Measurements from ENCODE around the gene SLC22A4.

SLC22A4 gene

GRCh38 chr5:132262882-132263547 is 31.2 kb upstream of the SLC22A4 start:
- DNase-seq = no peak

- no peak for DNase-seq
These were observed 30.5 kb upstream of the SLC22A4 start for GRCh38 chr5:132263548-132264261.

DNA sequence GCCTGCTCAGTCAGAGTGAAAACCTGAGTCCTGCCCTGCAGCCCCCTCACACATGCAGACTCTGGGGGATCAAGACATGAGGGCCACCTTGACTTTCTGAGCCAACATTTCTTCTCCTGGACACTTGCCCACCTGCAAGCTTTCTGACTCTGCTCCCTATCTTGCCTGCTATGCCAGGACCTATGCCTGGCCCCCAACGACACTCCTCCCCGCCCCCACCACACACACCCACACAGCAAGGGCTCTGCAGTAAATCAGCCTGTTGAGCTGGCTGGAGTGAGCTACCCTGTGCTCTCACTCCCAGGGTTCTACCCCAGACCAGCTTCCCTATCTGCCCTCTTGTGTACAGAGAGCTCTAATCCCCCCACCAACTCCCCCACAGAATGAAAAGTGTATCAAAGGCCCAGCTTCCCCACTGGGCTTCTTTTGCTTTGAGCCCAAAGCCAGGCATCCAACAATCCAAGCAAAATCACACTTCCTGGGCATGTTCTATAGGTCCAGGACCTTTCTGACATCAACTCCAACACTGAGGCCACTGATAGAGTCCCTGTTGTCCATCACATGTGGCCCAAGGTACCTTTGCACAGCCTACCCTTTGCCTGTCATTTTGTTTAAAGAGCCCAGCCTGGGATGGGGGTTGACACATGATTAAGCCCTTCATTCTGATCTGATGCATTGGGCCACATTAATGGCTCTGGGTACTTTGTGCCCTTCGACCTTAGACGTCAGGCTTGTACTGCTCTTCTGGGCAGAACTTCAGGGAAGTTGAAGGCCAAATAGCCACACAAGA is 29.5 kb upstream of the SLC22A4 start:
- no peak for DNase-seq

DNA sequence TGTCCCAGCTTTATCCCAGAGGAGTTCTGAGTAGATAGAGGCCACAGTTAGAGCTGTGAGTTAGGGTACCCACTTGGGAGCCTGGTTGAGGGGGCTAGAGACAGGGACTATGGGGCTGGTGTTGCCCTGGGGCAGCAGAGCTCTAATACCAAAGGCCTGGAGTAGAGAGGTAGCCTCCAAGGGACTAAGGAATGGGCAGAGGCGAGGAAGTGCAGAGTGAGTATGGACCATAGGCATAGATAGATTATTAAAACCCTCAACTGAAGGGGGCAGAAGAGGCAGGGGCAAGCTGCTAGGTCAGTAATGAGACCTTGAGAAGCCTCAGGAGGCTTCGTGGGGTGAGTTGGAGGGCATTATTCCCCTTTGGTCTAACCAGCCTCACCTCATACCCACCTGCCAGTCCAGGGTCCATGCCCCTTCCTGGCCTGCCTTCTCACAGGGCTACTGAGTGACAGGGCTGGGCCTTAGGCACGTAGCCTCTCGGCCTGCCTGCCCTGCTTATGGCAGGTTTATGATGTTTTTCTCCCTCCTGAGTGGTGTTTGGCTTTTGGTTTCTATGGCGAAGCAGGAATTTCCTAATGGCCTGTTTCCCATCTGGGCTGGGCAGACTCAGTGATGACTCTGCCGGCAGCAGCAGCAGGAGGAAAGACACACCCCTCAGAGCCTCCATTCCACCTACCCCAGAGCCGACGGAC is 28.7 kb upstream of the SLC22A4 start:
- no peak for DNase-seq

GRCh38 chr5:132266031-132266835 is 28.0 kb upstream of the SLC22A4 start:
- DNase-seq = no peak

DNA sequence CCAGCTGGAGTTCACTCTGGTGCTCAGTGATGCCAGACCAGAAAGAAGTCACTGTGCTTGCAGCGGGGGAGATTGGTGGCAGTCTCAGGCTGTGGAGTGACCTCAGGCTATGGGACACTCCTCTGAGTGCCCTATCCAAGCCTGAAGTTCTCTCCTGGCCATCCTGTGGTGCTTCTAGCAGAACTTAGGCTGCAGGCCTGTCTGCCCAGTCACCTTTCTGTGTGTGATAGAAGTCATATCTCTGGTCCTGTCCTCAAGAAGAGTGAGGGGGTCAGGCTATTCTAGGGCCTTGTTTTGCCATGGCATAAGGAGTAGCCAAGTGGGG is 27.4 kb upstream of the SLC22A4 start:
- no peak for DNase-seq

DNA sequence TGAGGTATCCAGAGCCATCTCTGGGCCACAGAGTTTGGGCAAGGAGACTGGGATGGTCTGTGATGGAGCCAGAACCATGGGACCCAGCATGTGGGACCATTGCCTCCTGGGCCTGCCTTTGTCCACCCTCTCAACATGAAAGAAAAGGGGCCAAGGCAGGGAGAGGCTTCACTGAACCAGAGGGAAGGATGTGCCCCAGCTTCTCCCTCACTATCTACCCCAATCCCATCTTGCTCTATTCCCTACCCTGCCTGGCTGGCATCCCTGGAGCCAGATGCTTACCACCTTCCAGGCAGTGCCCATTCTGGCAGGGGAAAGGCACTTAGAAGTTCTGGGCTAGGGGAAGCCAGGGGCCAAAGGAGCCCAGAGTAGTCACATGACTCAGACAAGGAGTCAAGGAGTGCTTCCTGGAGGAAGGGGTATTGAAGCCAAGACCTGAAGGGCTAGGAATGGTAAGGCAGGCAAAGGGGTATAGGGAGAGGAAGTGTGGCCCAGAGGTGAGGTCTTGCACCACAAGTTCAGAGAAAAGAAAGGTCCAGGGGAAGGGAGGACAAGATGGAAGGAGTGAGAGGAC is 26.9 kb upstream of the SLC22A4 start:
- DNase-seq = no peak

- DNase-seq = no peak
These were observed 26.0 kb upstream of the SLC22A4 start for GRCh38 chr5:132267931-132268768.

- no peak for DNase-seq
These were observed 25.2 kb upstream of the SLC22A4 start for GRCh38 chr5:132268769-132269551.

DNA sequence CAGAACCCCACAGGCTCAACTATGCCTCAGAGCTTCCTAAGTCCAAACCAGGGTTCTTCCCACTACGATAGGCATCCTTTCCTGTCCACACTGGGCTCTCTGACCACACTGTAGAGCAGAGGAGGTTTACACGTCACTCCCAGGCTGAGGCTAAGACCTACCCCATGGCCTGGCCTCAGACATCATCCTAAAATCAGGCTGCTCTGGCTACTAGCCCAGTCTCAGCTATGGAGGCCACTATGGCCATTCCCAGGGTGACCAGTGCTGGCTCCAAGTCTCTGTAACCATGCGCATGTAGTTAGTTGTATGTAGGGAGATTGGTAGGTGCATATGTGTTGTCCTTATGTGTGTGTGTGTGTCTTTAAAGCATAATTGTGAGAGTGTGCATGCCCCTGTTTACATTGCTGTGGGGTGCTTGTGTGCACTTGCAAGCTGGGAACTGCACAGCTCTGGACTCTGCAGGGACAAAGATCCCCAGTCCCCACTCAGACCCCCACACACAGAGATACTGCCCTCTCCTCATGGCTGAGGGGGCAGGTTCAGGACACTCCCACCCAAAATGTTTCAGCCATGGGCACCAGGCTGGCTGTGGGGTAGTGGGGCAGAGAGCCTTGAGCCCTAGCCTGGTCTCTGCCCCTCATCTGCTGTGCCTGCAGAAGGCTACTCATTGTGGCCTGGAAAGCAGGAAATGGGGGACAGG is 24.4 kb upstream of the SLC22A4 start:
- DNase-seq = no peak

GRCh38 chr5:132270335-132270665 is 23.9 kb upstream of the SLC22A4 start:
- DNase-seq = no peak

DNA sequence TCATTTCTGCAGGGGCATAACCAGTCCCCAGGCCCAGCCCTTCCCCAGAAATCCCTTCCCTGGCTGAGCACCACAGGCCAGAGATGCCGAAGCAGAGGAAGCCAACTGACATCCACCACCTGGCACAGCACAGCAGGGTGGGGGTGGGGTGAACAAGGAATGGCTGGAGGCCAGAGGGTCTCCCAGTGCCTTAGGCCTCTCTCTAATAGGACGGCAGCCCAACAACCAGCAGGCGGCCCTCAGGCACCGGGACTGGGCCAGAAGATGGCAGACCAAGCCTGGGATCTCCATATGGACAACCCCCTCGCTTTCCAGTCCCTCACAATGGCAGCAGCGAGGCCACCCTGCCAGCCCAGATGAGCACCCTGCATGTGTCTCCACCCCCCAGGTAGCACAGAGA is 23.5 kb upstream of the SLC22A4 start:
- no peak for DNase-seq

DNA sequence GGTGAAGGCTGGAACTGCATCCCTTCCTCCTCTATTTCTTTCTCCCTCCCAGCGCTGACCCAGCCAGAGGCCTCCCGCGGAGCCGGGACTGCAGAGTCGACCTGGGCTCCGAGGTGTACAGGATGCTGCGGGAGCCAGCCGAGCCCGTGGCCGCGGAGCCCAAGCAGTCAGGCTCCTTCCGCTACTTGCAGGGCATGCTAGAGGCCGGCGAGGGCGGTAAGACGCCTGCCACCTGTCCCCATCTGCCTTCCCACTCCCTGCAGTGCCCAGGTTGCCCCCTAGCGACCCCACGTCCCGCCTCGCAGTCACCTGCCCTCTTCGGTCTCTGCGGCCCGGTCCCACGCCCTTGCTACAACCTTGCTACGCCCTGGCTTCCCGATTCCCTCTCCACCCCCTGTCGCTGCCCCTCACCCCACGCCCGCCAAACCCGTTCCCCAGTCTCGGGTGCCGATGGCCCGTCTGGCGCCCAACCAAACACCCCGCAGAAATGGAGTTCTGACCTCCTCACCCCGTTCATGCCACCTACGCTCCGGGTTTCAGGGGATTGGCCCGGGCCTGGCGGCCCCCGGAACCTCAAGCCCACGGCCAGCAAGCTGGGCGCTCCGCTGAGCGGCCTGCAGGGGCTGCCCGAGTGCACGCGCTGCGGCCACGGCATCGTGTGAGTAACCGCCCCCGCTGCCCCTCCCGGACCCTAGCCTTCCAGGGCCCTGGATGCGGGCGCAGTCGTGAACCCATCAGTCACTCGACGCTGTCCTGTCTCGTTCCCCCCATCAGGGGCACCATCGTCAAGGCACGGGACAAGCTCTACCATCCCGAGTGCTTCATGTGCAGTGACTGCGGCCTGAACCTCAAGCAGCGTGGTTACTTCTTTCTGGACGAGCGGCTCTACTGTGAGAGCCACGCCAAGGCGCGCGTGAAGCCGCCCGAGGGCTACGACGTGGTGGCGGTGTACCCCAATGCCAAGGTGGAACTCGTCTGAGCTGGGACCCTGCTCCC is 22.6 kb upstream of the SLC22A4 start:
- no peak for DNase-seq

- peak; percentile 52 for DNase-seq
These were observed 21.6 kb upstream of the SLC22A4 start for GRCh38 chr5:132272311-132273210.

- no peak for DNase-seq
These were observed 20.6 kb upstream of the SLC22A4 start for GRCh38 chr5:132273631-132274030.

GRCh38 chr5:132274050-132274792 is 20.0 kb upstream of the SLC22A4 start:
- DNase-seq = no peak
